Ovary (tissue), 9 donors: ENCODE results near the gene NR1D1. TPM values are rescaled to one million over a fixed set of nuclear protein-coding genes. Genes with fewer than 3 reads are reported as not detected.
A peak's percentile ranks its signal among the peaks of the same experiment; 100 is the strongest.

Experiments used
- DNase-seq, 5 donors: peaks; one replicate each; pipeline ENCODE4 v3.0.0-alpha.2; 2019 to 2020
- H3K27ac ChIP-seq, 2 donors: fragments of 200-600 bp; one replicate each; pipeline versions ENCODE4 v1.5.1 to v1.8.0; 2019 to 2022
- H3K27me3 ChIP-seq: fragments of 200-600 bp; one replicate; pipeline ENCODE4 v1.8.0; 2022
- H3K36me3 ChIP-seq: fragments of 200-600 bp; sonication (generic); one replicate; pipeline ENCODE4 v1.5.1; 2019
- H3K4me1 ChIP-seq: one replicate; pipeline ENCODE4 v1.8.1; 2013; ENCODE audit warnings: mild to moderate bottlenecking, moderate library complexity; ENCODE audit not compliant: insufficient read depth
- H3K4me3 ChIP-seq: fragments of 200-600 bp; sonication (generic); one replicate; pipeline ENCODE4 v1.5.1; 2017
- H3K9me3 ChIP-seq, 2 donors: fragments of 200-600 bp in 1 of 2; sonication (generic) in 1 of 2; one replicate each; pipeline versions ENCODE4 v1.5.1 to v1.8.1; 2013 to 2019; ENCODE audit warnings: mild to moderate bottlenecking in 1 of 2, moderate library complexity in 1 of 2
- EP300 ChIP-seq: sonication (generic); formaldehyde crosslinking; IDR thresholded peaks from one replicate; pipeline ENCODE4 v1.6.1; 2017; ENCODE audit warnings: antibody characterized with exemption
- POLR2A ChIP-seq: fragments of 450-650 bp; IDR thresholded peaks from one replicate; pipeline ENCODE4 v1.6.1; 2017; ENCODE audit warnings: antibody characterized with exemption, mild to moderate bottlenecking, moderate library complexity
- WGBS, 3 donors: extraction: QIAGEN DNeasy Blood & Tissue Kit in 1 of 3; methylation state at CpG; one replicate each; pipeline versions ENCODE4 v1.1.5 to v1.1.7; 2013 to 2017; 5-methylcytosine and 5-hydroxymethylcytosine counted together
- intact Hi-C, 4 donors: fragments of 100-400 bp; cut with DNase I; formaldehyde crosslinking; loops; one replicate each; pipeline versions ENCODE4 v1.11.0 to v1.15.1; 2022 to 2023
- polyA plus RNA-seq, 2 donors: library from polyadenylated mRNA; stranded (reverse); fragments of 200-250 nt in 1 of 2; fragments of 350-450 nt in 1 of 2; fragmentation: Illumina TruSeq in 1 of 2; extraction: RNeasy Lipid Tissue Mini Kit (QIAGEN cat#74804) in 1 of 2; gene quantifications; one replicate each; pipeline ENCODE4 v1.2.3, GENCODE V29; 2013 to 2014
- total RNA-seq, 7 donors: library from RNA; depleted of rRNA in 2 of 7; stranded (reverse); fragments of >200 nt in 2 of 7; fragmentation: NEBNext Ultra II Directional in 3 of 7; extraction: Animal tissue kit (Norgen Biotek cat#: 25700) in 3 of 7; gene quantifications; one replicate each; pipeline versions ENCODE4 v1.1.0 to v1.2.4, GENCODE V29; 2016 to 2023
- TF ChIP-seq, protein P1 (sequence below), 3 donors: fragments of 450-650 bp in 2 of 3; fragments of 200-600 bp in 1 of 3; IDR thresholded peaks; one replicate each; pipeline versions ENCODE4 v1.5.1 to v1.8.0; 2016 to 2022; ENCODE audit warnings: antibody characterized with exemption in 3 of 3, mild to moderate bottlenecking in 1 of 3
- donor health status: DM: no; HTN: no; CAD: no; lungs with moderate emphysema.
- donor health status: DM: no; HTN: no; CAD: no.
- donor health status: Bipolar disorder and iron deficiency.
- donor health status: DM: yes; HTN: yes; CAD: no.
- donor health status: DM: no; HTN: no; CAD: no.
- donor health status: DM: yes; HTN: yes; CAD: no.

Gene NR1D1
- total and polyA plus RNA-seq, 9 donors, result 10.7 to 73.8 (median 23.7) TPM

DNA sequence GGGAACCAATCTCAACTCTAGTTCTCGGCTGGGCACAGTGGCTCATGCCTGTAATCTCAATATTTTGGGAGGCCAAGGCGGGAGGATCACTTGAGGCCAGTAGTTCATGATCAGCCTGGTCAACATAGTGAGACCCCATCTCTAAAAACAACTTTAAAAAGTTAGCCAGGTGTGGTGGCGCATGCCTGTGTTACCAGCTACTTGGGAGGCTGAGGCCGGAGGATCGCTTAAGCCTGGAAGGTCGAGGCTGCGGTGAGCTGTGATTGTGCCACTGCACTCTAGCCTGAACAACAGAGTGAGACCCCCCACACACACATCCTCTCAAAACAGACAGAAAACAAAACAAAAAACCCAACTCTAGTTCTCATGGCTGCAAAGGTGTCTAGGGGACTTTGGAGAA lies 32.7 kb downstream of the NR1D1 start:
- no peaks in the 10 kb centered on the region for H3K9me3 ChIP-seq
- H3K36me3 ChIP-seq, result no peaks in the 10 kb centered on the region
- peaks cover 45% of the 10 kb centered on the region for H3K4me1 ChIP-seq
- H3K27me3 ChIP-seq, result no peaks in the 10 kb centered on the region
- H3K27ac ChIP-seq, result peak overlapping the region; percentile 85 to 97
- H3K4me3 ChIP-seq, result no peak overlapping the region
- no peak for DNase-seq
- intact Hi-C loops, result loop anchor here in 1 of 4 donors (10.0 kb wide), 1 partner anchor 843 kb away; the partner anchor contains the start of gene STAC2
- TF ChIP-seq, protein P1, sequence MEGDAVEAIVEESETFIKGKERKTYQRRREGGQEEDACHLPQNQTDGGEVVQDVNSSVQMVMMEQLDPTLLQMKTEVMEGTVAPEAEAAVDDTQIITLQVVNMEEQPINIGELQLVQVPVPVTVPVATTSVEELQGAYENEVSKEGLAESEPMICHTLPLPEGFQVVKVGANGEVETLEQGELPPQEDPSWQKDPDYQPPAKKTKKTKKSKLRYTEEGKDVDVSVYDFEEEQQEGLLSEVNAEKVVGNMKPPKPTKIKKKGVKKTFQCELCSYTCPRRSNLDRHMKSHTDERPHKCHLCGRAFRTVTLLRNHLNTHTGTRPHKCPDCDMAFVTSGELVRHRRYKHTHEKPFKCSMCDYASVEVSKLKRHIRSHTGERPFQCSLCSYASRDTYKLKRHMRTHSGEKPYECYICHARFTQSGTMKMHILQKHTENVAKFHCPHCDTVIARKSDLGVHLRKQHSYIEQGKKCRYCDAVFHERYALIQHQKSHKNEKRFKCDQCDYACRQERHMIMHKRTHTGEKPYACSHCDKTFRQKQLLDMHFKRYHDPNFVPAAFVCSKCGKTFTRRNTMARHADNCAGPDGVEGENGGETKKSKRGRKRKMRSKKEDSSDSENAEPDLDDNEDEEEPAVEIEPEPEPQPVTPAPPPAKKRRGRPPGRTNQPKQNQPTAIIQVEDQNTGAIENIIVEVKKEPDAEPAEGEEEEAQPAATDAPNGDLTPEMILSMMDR (IDR thresholded peaks at IDR 0.05), result no peak
- TF ChIP-seq EP300 (no peak), POLR2A (no peak)
- 80 to 90% (median 87%) methylated on average over 7 of the region's 7 CpGs for WGBS, 3 donors

DNA sequence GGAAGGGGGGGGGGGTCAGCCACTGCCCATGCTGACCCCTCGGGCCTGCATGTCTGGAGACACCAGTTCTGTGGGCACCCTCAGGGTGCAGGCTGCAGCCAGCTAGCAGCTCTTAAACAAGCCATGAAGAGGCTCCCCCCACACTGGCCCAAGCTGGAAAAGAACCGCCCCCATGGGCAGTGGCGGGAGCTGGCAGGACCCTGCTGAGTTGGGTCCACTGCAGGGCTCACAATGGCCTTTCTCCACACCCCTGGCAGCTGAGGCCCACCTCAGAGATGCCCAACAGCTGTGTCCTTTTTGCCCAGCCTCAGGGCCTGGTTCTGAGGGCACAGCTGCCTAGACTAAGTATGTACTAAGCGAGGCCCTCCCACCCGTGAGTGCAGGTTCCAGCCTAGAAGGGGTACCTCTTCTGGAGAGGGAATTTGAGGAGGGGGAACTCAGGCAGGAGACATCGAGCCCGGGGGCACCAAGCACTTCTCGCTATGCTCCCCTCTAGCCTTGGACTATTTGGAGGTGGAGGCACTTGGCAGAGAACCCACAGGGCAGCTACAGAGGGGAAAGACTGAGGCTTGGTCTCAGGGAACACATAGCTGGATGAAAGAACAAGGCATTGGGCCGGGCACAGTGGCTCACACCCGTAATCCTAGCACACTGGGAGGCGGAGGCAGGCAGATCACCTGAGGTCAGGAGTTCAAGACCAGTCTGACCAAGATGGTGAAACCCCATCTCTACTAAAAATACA lies 34.4 kb downstream of the NR1D1 start:
- Histone ChIP-seq H3K9me3 (no peaks in the 10 kb centered on the region), H3K27me3 (no peaks in the 10 kb centered on the region), H3K36me3 (no peaks in the 10 kb centered on the region), H3K27ac (peak overlapping the region; percentile 54 to 85), H3K4me3 (peak overlapping the region; percentile 63), H3K4me1 (peaks cover 36% of the 10 kb centered on the region)
- DNase-seq, result peak in 1 of 5 donors; percentile 47
- TF ChIP-seq EP300 (no peak), POLR2A (no peak)
- TF ChIP-seq, protein P1 (IDR thresholded peaks at IDR 0.05), result no peak
- intact Hi-C loops, result loop anchor here in 1 of 4 donors (10.0 kb wide), 1 partner anchor 841 kb away; the partner anchor contains the start of gene STAC2
- WGBS, 3 donors, result 47 to 57% (median 54%) methylated on average over 10 to 11 of the region's 11 CpGs

DNA sequence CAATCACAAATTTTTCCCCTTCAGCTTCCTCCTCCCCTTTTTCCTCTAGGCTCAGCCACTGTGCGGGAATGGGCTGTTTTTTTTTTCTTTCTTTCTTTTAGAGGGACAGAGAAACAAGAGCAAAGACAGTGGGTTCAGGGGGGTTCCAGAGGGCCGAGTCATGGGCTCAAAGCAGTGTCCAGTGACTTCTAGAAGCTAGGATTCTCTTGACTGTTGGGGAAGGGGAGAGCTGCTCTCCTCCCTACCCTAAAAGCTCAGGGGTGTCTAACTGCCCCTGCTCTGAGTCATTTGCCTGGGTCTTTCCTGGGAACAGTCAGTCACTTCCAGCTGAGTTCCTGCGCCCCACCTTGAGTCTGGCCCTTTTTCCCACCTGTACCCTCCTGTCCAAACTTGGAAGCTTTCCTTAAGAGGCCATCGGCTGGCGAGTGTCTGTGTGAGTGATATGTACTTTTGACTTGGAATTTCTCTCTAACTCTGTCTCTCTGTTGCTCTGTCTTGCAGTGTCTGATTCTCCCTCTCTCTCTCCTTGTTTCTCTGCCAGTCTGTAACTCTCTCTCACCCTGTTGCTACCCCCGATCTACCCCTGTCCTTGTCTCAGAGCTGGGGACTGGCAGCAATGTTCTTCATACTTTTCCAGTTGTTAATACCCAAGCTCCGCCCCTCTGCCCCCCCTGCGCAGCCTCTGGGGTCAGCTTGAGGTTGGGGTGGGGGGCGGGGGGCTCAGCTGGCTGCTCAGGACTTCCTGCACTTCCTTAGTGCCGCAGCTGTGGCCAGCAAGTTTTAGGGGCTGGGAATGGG lies 35.2 kb downstream of the NR1D1 start:
- DNase-seq, result peak; percentile 41 to 69 (median 59)
- H3K27ac ChIP-seq, result peak overlapping the region; percentile 54 to 85
- peak overlapping the region; percentile 63 for H3K4me3 ChIP-seq
- peaks cover 29% of the 10 kb centered on the region for H3K4me1 ChIP-seq
- H3K27me3 ChIP-seq, result no peaks in the 10 kb centered on the region
- intact Hi-C loops, result loop anchor here in 3 of 4 donors (5.0 to 10.0 kb wide), 4 partner anchors 32 to 840 kb away; partner anchors contain the start of gene STAC2 (in 1 of the 3)
- H3K36me3 ChIP-seq, result no peaks in the 10 kb centered on the region
- no peak for TF ChIP-seq POLR2A
- TF ChIP-seq EP300, result no peak
- TF ChIP-seq, protein P1 (IDR thresholded peaks at IDR 0.05), result no peak
- H3K9me3 ChIP-seq, result no peaks in the 10 kb centered on the region
- 5 to 6% (median 5%) methylated on average over 10 of the region's 10 CpGs for WGBS, 3 donors

DNA sequence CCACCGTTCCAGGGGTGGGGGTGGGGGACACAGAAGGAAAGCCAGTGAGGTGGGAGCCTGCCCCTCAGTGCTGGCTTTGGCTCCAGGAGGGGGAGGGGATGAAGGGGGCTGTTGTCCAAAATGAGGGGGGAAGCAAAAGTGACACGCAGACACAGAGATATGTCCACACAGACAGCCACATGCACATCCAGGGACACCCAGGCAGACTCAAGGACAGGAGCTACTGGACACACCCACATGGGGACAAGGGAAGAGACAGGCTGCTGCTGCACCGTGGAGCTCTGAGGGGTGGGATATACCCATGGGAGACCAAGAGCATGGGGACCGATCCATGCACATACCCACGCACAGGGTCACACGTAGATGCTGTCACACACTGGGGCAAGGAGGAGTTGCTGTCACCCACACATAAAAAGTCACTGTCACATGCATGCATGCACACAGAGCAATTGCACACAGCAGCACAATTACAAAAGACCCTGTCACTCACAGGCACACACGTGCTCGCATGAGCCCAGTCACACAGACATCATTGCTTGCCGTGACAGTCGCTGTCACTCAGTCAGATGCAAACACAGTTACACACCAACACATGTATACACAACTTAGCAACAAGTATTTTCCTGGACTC lies 36.4 kb downstream of the NR1D1 start:
- Histone ChIP-seq H3K9me3 (no peaks in the 10 kb centered on the region), H3K27me3 (no peaks in the 10 kb centered on the region), H3K4me3 (peak overlapping the region; percentile 63), H3K27ac (peak overlapping the region; percentile 80 to 85), H3K4me1 (peaks cover 21% of the 10 kb centered on the region), H3K36me3 (no peaks in the 10 kb centered on the region)
- 5 to 9% (median 8%) methylated on average over 10 of the region's 10 CpGs for WGBS, 3 donors
- intact Hi-C loops, result loop anchor here in 3 of 4 donors (5.0 to 10.0 kb wide), 4 partner anchors 33 to 839 kb away; partner anchors contain the start of gene STAC2 (in 1 of the 3)
- no peak for TF ChIP-seq EP300
- TF ChIP-seq, protein P1 (IDR thresholded peaks at IDR 0.05), result no peak
- no peak for TF ChIP-seq POLR2A
- no peak for DNase-seq
